ENCODE measurements around the gene CELA3B. TPM values are rescaled to one million over a fixed set of nuclear protein-coding genes. Genes with fewer than 3 reads are reported as not detected.
"Not testable (repeated sequence)": the region's sequence is repeated elsewhere in the genome, so short reads cannot be mapped to it uniquely, and the experiment has no call there.

Gene CELA3B
- total RNA-seq, 1 experiment from 2014 or later = not detected

- no peak for TF ChIP-seq CTCF (IDR thresholded peaks at IDR 0.05; ENCODE audit: insufficient read depth in 1 of 2, low read depth in 1 of 2, low read length in 1 of 2, severe bottlenecking in 1 of 2, unreplicated experiment in 1 of 2)
- no peaks in the 10 kb centered on the region for H3K27me3 Mint-ChIP-seq (ENCODE audit: insufficient read depth, unreplicated experiment)
- H3K9me3 Mint-ChIP-seq (ENCODE audit: unreplicated experiment) = no peaks in the 10 kb centered on the region
- H3K4me1 Mint-ChIP-seq (ENCODE audit: low read depth, unreplicated experiment) = peaks cover 7% of the 10 kb centered on the region
- intact Hi-C loops (cut with micrococcal nuclease; ENCODE audit: unreplicated experiment) = no loop called here
- POLR2A ChIA-PET = no interaction called here
- H3K4me1 ChIP-seq = no peaks in the 10 kb centered on the region
- CTCF ChIA-PET = no interaction called here
- H3K27me3 ChIP-seq (replicated peaks; ENCODE audit: control insufficient read depth, insufficient read depth, low read length) = no peaks in the 10 kb centered on the region
- no peaks in the 10 kb centered on the region for H3K36me3 Mint-ChIP-seq (ENCODE audit: insufficient read depth, unreplicated experiment)
- no peak within 1 kb of the TSS for H3K4me3 Mint-ChIP-seq (ENCODE audit: unreplicated experiment)
- H3K36me3 ChIP-seq (ENCODE audit: control insufficient read depth, insufficient read depth, low read length) = no peaks in the 10 kb centered on the region
- H3K27ac Mint-ChIP-seq (ENCODE audit: unreplicated experiment) = no peak within 1 kb of the TSS
- no peaks in the 10 kb centered on the region for H3K9me3 ChIP-seq
- no TSS peak for BruUV-seq (replicated peaks)
- no peak for DNase-seq
- H3K4me3 ChIP-seq (ENCODE audit: low read depth, low read length) = no peak within 1 kb of the TSS
These were observed 24.6 kb downstream of the CELA3B start, which contains the start of gene CELA3A for GRCh38 chr1:22001409-22001808. CELA3A (plus strand) TSS chr1:22001657; CDS start chr1:22001675, 18 bp downstream.

GRCh38 chr1:22002461-22002860 is 25.6 kb downstream of the CELA3B start:
- H3K4me1 ChIP-seq; POLR2A ChIA-PET; H3K27me3 Mint-ChIP-seq (ENCODE audit: insufficient read depth, unreplicated experiment); H3K27me3 ChIP-seq (replicated peaks; ENCODE audit: control insufficient read depth, insufficient read depth, low read length); H3K27ac Mint-ChIP-seq (ENCODE audit: unreplicated experiment); intact Hi-C loops (cut with micrococcal nuclease; ENCODE audit: unreplicated experiment); H3K4me3 Mint-ChIP-seq (ENCODE audit: unreplicated experiment); H3K36me3 ChIP-seq (ENCODE audit: control insufficient read depth, insufficient read depth, low read length); BruUV-seq (replicated peaks); CTCF ChIA-PET; H3K4me1 Mint-ChIP-seq (ENCODE audit: low read depth, unreplicated experiment); H3K36me3 Mint-ChIP-seq (ENCODE audit: insufficient read depth, unreplicated experiment); DNase-seq; H3K9me3 Mint-ChIP-seq (ENCODE audit: unreplicated experiment); H3K9me3 ChIP-seq; H3K4me3 ChIP-seq (ENCODE audit: low read depth, low read length): not testable (repeated sequence)

GRCh38 chr1:22002875-22003274 is 26.1 kb downstream of the CELA3B start:
- H3K4me1 Mint-ChIP-seq (ENCODE audit: low read depth, unreplicated experiment); H3K36me3 Mint-ChIP-seq (ENCODE audit: insufficient read depth, unreplicated experiment); CTCF ChIA-PET; POLR2A ChIA-PET; H3K9me3 ChIP-seq; DNase-seq; H3K27me3 ChIP-seq (replicated peaks; ENCODE audit: control insufficient read depth, insufficient read depth, low read length); H3K27me3 Mint-ChIP-seq (ENCODE audit: insufficient read depth, unreplicated experiment); H3K9me3 Mint-ChIP-seq (ENCODE audit: unreplicated experiment); BruUV-seq (replicated peaks); H3K4me3 ChIP-seq (ENCODE audit: low read depth, low read length); H3K36me3 ChIP-seq (ENCODE audit: control insufficient read depth, insufficient read depth, low read length); intact Hi-C loops (cut with micrococcal nuclease; ENCODE audit: unreplicated experiment); H3K4me1 ChIP-seq; H3K27ac Mint-ChIP-seq (ENCODE audit: unreplicated experiment); H3K4me3 Mint-ChIP-seq (ENCODE audit: unreplicated experiment): not testable (repeated sequence)

GRCh38 chr1:22003959-22004358 is 27.1 kb downstream of the CELA3B start:
- H3K9me3 Mint-ChIP-seq (ENCODE audit: unreplicated experiment); H3K9me3 ChIP-seq; H3K4me1 ChIP-seq; H3K27me3 Mint-ChIP-seq (ENCODE audit: insufficient read depth, unreplicated experiment); H3K4me1 Mint-ChIP-seq (ENCODE audit: low read depth, unreplicated experiment); H3K27ac Mint-ChIP-seq (ENCODE audit: unreplicated experiment); H3K36me3 ChIP-seq (ENCODE audit: control insufficient read depth, insufficient read depth, low read length); H3K36me3 Mint-ChIP-seq (ENCODE audit: insufficient read depth, unreplicated experiment); POLR2A ChIA-PET; H3K4me3 ChIP-seq (ENCODE audit: low read depth, low read length); H3K4me3 Mint-ChIP-seq (ENCODE audit: unreplicated experiment); DNase-seq; intact Hi-C loops (cut with micrococcal nuclease; ENCODE audit: unreplicated experiment); H3K27me3 ChIP-seq (replicated peaks; ENCODE audit: control insufficient read depth, insufficient read depth, low read length); BruUV-seq (replicated peaks): not testable (repeated sequence)
- CTCF ChIA-PET = interaction anchor here (0.7 kb wide), 2 partner anchors 70 to 155 kb away, joined by 3 to 5 read pairs; no protein-coding TSS in a partner anchor
